Measurements from ENCODE around the gene NTRK2.

The NTRK2 gene

DNA sequence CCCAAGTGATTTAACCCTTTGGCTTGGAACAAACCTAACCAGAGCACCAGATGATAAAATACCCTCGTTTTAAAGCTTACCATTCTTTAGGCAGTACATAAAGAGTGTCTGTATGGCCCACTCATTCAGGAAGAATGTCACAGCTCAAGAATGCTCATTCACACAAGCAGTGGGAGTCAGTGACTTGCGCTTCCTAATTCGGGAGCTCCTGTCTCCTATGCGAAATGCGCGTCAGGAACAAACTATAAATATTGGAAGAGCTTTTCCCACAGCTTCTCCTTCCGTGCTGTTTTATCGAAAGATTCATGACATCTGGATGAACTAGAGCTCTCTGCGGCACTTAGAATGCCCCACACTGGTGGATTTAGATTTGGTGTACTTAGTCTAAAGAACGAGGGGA lies 66.6 kb downstream of the NTRK2 start:
- DNase-seq (ENCODE audit: low read depth) = no peak

GRCh38 chr9:84736536-84736935 lies 67.0 kb downstream of the NTRK2 start:
- no peak for DNase-seq (ENCODE audit: low read depth)

DNA sequence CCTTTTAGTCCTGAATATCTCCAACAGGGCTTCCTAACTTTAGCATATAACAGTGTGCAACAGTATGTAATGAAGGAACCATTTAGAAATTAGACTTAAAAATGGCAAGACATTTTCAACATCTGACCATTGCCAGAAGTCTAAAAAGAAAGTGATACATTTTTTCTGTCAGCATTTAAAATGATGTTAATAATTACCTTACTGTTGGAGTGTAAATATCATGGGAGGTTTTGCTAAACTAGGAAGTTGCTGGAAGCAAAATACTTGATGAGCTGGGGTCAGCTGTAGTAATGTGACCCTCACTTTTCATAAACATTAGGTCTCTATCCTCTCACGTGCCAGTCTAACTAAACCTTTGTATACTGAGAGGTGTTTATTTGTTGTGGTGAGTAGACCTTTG lies 68.8 kb downstream of the NTRK2 start:
- DNase-seq (ENCODE audit: low read depth) = no peak

DNA sequence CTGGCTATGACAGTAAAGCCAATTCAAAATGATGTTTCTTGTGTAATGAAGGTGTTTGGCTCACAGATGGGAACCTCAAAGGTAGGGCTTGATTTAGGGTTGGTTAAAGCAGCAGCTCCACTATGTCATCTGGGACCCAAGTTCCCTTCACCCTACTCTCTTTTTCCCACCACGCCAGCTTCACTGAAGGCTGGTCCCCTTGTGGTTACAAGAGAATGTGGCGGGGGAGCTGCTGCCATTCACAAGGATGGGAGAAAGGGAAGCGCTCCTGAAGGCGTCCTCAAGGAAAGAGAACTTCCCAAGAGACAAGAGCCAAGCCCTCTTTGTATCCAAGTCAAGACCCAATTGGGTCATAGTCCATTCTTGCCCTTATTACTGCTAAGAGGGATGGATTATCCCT lies 72.7 kb downstream of the NTRK2 start:
- DNase-seq (ENCODE audit: low read depth) = no peak

GRCh38 chr9:84744195-84744594 lies 74.7 kb downstream of the NTRK2 start:
- no peak for DNase-seq (ENCODE audit: low read depth)

DNA sequence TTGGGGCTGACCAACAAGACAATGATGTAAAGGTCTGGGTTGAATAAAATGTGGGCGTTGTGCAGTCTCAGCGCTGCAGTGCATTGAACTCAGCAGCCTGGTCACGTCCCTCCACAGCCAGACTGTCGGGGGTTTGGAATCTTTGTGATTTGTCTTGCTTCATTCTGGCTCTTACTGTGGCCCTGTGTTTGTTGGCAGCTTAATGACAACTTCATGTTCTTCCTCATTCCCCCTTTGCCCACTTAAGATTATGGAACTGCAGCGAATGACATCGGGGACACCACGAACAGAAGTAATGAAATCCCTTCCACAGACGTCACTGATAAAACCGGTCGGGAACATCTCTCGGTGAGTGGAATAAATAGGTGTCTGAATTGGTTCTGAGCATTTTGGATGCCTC lies 75.2 kb downstream of the NTRK2 start:
- no peak for DNase-seq (ENCODE audit: low read depth)

DNA sequence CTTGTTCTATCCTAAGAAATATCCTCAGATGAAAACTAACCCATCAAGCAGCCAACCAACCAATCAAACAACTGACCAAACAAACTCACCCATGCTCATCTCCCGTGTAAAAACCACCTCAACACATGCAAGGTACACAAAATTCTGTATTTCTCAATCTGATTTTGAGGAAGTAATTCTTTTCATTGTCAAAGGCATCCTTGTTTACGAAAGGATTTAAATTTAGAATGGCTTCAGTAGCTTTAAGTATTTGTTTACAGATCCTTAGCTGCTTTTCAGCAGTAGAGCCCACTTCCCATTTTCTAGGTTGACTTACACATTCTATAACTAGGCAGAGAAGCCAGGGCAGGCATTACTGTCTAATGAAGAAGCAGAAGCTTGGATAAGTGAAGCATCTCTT lies 78.6 kb downstream of the NTRK2 start:
- DNase-seq (ENCODE audit: low read depth) = no peak

DNA sequence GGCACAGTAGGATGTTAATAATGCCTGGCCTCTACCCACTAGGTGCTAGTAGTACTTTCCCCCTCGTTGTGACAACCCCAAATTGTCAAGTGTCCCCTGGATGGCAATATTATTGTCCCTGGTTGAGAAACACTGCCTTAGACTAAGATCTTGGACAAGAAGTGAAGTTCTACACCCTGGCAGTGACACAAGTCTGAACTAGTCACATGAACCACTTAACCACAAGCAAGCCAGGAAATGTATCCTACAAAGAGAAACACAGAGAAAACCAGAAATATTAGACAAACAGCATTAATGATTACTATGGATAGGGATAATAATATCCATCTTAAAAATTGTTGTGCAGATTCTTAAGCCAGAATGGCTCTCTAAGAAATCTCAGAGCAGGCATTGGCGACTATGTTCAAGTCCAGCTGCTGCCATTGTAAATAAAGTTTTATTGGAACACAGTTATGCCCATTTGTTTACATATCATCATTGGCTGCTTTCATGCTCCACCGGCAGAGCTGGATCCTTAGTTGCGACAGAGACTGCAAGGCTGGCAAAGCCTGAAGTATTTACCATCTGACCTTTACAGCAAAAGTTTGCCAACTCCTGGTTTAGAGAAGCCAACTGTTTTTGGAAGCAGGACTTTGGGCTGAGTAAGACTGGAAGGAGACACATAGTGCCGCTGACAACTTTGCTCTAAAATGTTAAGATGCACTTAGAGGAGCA lies 80.8 kb downstream of the NTRK2 start:
- DNase-seq (ENCODE audit: low read depth) = no peak

DNA sequence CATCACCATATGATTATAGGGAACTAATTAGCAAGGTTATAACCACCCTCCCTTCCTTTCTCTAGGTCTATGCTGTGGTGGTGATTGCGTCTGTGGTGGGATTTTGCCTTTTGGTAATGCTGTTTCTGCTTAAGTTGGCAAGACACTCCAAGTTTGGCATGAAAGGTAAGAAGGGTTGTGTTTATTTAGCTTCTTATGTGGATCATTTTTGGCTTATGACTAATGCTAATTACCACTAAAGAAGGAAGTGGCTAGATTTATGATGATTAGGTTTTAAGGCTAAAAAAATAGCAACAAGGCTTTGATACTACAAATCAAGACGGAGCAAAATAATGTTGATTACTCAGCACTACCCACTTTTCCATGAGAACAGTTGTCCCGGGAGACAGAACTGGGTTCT lies 82.4 kb downstream of the NTRK2 start:
- DNase-seq (ENCODE audit: low read depth) = no peak

DNA sequence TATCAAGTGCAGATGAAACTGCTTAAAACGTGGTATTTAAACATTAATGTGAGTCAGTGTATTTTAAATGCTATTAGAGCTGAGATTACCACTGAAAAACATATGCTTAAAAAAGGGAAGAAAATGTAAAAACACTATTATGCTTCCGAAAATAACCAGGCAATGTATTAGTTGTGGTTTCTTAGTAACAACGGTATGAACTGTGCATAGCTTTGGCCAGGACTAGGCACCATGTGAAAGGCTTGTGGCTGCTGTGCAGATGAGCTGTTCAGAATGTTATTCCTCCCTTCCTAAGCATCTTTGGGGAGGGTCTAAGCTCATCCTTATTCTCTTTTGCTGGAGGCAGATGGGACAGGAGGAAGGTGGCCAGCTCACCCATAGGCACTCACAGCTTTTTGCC lies 84.9 kb downstream of the NTRK2 start:
- peak; percentile 8 for DNase-seq (ENCODE audit: low read depth)

DNA sequence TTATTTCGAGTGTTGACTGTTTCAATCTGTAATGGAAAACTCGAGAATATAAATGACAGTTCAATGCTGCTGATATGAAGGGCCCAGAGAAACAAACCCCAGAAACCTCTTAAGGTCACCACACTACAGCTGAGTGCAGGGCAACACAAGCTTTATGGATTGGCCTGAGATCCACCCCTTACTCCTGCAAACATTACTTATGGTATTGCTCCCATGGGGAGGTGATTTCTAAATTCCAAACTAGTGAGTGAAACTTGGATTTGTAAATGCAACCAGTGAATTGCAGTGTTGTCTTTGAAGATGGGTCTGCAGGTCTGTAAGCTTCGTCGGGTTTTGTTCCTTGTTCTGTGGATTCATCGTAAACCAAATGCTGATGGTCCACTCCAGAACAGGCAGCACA lies 85.4 kb downstream of the NTRK2 start:
- no peak for DNase-seq (ENCODE audit: low read depth)

DNA sequence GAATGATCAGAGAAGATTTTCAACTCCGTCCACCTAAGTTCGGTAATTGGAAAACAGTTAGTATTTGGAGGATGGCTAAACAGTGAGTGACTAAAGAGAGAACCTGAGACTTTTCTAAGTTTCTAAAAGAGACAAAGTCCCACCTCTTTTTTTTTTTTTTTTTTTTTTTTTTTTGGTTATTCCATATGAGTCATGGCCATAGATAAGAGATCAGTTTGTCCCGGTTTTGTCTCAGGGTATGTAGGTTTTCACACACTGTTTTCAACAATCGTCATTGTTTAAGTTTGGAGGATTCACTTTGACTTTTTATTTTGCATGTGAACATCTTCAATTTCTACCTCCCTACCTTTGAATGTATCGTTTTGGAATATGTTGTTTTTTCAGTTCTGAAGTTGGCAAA lies 85.9 kb downstream of the NTRK2 start:
- DNase-seq (ENCODE audit: low read depth) = no peak

DNA sequence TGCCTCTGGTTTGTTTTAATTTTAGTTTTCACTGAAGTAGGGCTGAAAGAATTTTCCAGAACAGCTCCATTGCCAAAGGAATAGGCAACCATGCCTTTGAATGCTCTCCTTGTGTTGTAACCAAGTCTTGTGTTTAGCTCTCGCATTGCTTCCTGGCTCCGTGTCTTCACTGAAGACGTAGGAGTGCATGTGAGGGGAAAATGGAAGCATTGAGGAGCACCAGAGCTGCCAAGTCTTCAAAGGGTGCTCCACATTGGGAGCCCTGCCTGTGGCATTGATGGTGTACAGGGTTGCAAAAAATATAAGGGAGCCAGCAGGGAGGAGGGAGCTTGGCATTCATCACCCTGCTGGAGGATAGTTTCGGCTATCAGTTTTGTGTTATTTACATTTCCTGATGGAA lies 86.6 kb downstream of the NTRK2 start:
- no peak for DNase-seq (ENCODE audit: low read depth)

DNA sequence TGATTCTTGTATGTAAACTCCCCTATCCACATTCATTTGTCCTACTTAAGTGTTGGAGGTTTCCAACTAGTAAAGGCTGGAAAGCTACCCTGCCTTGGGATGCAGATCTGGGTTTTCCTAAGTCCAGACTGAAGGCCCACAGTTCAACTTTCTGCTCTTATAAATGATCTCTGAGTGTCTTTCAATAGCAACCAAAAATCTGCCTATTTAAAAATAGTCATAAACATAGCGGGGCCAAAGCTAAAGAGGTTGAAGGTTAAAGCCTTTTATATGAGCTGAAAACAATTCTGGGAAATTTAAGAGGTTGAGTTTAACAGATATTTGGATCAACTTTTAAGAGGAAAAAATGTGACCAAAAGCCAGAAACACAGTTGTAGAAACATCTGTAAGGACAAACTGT lies 87.2 kb downstream of the NTRK2 start:
- no peak for DNase-seq (ENCODE audit: low read depth)

DNA sequence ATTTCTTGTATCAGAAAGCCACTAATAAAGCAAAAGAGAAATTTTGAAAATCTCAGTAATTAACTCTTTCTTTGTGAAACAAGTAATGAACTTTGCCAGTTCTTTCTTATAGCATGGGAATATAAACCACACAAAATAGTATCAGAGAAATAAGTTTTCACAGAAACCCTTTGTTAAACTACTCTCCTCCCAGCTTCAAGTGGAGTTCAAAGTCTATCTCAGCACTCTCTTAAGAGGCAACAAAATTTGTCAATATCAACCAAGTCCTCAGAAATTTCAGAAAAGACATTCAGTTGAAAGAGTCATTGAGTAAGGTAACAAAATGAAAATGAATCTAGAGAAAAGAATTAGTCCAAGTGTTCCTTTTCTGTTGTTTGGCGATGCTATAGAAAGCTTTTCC lies 89.3 kb downstream of the NTRK2 start:
- no peak for DNase-seq (ENCODE audit: low read depth)

- no peak for DNase-seq (ENCODE audit: low read depth)
Observed at GRCh38 chr9:84759300-84759750, 89.8 kb downstream of the NTRK2 start.

GRCh38 chr9:84759804-84760203 lies 90.3 kb downstream of the NTRK2 start:
- DNase-seq (ENCODE audit: low read depth) = no peak

GRCh38 chr9:84761137-84761808 lies 91.7 kb downstream of the NTRK2 start:
- DNase-seq (ENCODE audit: low read depth) = no peak

DNA sequence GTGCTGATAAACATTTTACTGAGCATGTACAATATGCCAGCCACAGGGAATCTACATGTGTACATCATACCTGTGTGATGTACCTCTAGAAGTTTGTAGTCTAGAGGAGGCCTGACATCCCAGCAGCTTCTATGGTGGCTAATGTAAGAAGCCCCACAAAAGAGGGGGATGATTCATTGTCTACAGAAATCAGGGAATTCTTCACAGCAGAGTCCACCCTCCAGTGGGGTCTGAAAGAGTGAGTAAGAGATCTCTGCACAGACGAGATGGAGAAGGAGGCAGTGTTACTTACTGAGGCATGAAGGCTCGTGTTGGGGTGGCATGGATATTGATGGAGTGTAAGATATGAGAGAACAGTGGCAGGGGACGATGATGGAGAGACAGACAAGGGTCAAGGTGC lies 103.0 kb downstream of the NTRK2 start:
- no peak for DNase-seq (ENCODE audit: low read depth)

- peak; percentile 11 for DNase-seq (ENCODE audit: low read depth)
Observed at GRCh38 chr9:84773022-84773421, 103.5 kb downstream of the NTRK2 start.

GRCh38 chr9:84775056-84775643 lies 105.6 kb downstream of the NTRK2 start:
- DNase-seq (ENCODE audit: low read depth) = no peak

GRCh38 chr9:84778570-84778969 lies 109.0 kb downstream of the NTRK2 start:
- DNase-seq (ENCODE audit: low read depth) = no peak

DNA sequence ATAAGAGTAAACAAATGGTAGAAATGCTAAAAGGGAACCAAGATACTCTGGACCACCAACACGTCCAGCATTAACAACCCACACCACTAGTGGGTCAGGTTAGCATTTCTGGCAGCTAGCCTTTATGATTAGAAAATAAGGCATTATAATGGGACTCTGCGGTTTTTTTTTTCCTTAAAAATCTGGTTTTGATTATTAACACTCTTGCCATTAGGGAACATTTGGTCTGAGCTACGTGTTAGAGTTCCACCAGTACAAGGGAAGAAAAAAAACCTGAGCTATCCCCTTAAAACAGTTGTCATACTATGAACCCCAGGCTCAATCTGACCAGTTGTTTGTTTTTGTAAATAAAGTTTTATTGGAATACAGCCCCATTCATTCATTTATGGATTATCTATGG lies 110.4 kb downstream of the NTRK2 start:
- no peak for DNase-seq (ENCODE audit: low read depth)

DNA sequence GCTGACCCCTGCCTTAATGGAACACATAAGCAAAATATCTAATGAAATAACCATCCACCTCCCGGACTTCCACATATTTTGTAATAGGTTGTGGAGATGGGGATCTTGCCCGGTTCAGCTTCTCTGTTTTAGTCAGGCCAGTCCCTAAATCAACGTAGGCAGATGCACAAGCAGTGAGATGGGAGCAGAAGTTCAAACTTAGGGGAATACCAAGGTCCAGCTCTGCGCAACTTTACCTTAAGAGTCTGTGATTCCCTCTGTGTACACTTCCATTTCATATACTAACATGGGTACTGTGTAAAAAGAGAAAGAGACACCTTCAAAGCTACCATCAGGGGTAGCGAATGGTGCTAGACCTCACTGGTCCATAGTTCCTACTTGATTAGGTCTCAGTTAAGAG lies 110.9 kb downstream of the NTRK2 start:
- DNase-seq (ENCODE audit: low read depth) = no peak
